Central memory CD8-positive, alpha-beta T cell (primary cell): Measurements from ENCODE around the gene PHC2.

Source experiments
- ATAC-seq: fragments of 150-1000 bp; cut with Tn5 transposase; replicated peaks from 2 replicates; pipeline ENCODE4 v1.10.0; 2022; ENCODE audit warnings: mild to moderate bottlenecking, moderate FRiP score, moderate number of reproducible peaks; ENCODE audit not compliant: poor library complexity, severe bottlenecking; ENCODE audit errors: extremely low read depth
- DNase-seq, 2 donors: peaks; one replicate each; pipeline ENCODE4 v3.0.0; 2021; ENCODE audit warnings: low spot score in 2 of 2
- H3K27ac Mint-ChIP-seq: one replicate; pipeline ENCODE4 v1.8.0; 2022; ENCODE audit warnings: low read depth, mild to moderate bottlenecking, moderate library complexity, mixed read lengths
- H3K27me3 Mint-ChIP-seq: one replicate; pipeline ENCODE4 v1.8.0; 2022; ENCODE audit warnings: mixed read lengths
- H3K36me3 Mint-ChIP-seq: one replicate; pipeline ENCODE4 v1.8.0; 2022; ENCODE audit warnings: mild to moderate bottlenecking, moderate library complexity, mixed read lengths; ENCODE audit not compliant: insufficient read depth
- H3K4me1 Mint-ChIP-seq: one replicate; pipeline ENCODE4 v1.8.0; 2022; ENCODE audit warnings: mixed read lengths
- H3K4me3 Mint-ChIP-seq: one replicate; pipeline ENCODE4 v1.8.0; 2022; ENCODE audit warnings: mild to moderate bottlenecking, moderate library complexity, mixed read lengths
- H3K9me3 Mint-ChIP-seq: one replicate; pipeline ENCODE4 v1.8.0; 2022; ENCODE audit warnings: mixed read lengths

The PHC2 gene

DNA sequence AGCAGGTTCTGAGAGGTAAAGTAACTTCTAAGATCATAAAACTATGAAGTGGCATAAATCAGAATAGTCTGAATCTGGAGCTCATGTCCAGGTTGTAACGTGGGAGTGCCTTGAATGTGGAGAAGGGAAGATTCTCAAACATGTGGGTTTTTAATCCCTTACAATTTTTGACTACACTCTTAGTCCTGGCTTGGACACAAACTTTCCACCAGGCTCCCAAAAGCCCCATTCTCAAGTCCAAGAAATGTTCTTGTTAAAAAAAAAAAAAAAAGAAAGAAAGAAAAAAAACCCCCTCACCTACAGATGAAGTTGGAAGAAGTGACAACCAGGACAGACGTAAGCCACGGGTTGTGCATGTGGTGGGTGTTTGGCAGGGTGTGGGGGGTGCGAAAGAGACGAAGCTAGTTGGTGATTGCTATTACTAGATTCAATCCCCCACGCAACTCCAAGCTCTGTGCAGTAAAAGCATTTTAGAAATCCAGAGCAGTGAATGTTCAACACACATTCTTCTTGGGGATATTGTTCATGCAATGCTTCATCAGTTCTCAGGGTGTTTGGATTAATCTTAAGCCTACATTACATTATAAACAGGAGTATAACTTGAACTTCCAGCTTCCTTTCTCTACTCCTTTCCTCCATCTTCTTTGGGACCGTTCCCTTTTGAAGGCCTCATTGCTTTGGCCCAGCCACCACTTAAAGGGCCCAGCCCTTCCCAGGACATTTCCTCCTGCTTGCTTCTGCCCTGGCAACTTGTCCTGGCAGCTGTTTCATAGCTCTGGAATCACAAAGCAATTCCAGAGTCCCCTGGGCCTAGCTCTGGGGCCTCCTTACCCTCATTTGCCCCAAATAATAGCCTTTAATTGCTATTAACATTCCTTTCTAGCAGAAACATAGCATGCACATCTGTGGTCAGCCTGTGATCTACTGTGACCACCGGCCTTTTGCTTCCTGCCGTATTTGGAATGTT lies 41.8 kb downstream of the PHC2 start:
- DNase-seq (no peak), ATAC-seq (no peak)
- Mint-ChIP-seq H3K4me3 (no peak overlapping the region), H3K36me3 (peaks cover 2% of the 10 kb centered on the region), H3K27me3 (peaks cover 43% of the 10 kb centered on the region), H3K9me3 (no peaks in the 10 kb centered on the region), H3K27ac (no peak overlapping the region), H3K4me1 (no peaks in the 10 kb centered on the region)

DNA sequence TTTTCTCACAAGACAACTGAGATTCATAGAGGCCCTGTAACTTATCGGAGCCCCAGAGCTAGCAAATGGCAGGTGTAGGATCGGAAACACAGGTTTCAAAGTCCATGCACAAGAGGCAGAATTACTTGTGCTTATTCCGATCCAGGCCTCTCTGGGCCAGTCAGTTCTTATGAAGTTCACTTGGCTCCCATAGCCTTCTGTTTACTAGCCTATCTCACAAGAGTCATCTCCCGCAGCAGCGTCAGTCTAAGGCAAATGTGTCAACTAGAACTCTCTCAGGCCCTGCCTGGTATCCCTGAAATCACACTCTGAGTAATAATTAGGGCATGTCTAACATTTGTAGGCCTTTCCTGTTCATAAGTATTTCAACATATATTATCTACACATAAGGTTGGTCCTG lies 43.3 kb downstream of the PHC2 start:
- H3K36me3 Mint-ChIP-seq, result peaks cover 2% of the 10 kb centered on the region
- no peak overlapping the region for H3K4me3 Mint-ChIP-seq
- no peaks in the 10 kb centered on the region for H3K9me3 Mint-ChIP-seq
- DNase-seq, result no peak
- H3K27ac Mint-ChIP-seq, result no peak overlapping the region
- peaks cover 30% of the 10 kb centered on the region for H3K27me3 Mint-ChIP-seq
- no peak for ATAC-seq
- no peaks in the 10 kb centered on the region for H3K4me1 Mint-ChIP-seq

DNA sequence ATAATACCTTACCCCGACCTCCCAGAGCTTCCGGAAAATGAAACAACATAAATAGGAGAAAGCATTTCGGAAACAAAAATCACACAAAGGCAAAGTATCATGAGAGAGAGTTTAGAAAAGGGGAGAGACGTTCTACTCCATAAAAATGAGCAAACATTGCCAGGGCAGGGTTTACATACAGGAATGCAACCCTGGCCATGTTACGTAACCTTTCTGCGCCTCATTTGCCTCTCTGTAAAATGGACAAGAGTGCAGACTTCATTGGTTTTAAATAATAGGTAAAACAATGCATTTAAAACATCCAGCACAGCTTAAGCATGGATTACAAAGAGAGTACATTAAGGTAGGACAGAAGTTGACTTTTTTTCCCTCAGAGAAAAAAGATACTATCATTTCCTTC lies 45.6 kb downstream of the PHC2 start:
- ATAC-seq (no peak), DNase-seq (no peak)
- Mint-ChIP-seq H3K4me3 (no peak overlapping the region), H3K4me1 (peaks cover 9% of the 10 kb centered on the region), H3K27me3 (peaks cover 38% of the 10 kb centered on the region), H3K36me3 (peaks cover 2% of the 10 kb centered on the region), H3K27ac (no peak overlapping the region), H3K9me3 (no peaks in the 10 kb centered on the region)

DNA sequence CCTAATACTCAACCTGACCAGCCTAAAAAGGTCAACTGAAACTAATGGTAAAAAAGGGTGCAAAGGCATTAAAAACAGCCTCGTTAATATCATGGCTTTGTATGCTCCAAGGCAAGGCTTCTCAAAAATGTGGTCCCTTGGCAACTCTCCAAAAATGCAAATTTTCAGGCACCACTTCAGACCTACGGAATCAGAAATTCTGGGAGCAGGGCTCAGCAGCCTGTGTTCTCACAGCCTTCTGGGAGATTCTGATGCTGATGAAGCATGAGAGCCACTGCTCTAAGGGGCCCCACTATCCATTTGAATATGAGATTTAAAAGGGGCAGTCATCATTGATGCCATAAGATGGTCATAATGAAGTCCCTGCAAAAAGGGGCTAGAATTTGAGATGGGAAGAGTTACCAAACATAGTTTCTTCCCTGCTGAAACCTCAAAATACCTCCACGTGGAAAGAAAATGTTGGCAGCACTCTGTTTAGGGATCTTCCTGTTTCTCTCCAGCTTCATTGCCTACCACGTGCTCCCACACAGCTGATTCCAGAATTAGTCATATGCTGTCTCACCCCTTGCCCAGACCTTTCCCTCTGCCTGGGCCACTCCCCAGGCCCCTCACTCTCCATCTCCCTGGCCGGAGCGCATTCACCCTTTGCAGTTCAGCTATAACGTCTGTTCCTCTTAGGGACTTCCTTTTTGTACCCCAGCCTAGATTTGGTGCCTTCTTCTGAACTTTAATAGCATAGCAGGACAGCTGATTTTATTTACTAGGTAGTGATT lies 46.7 kb downstream of the PHC2 start:
- Mint-ChIP-seq H3K9me3 (no peaks in the 10 kb centered on the region), H3K4me3 (no peak overlapping the region), H3K27me3 (peaks cover 48% of the 10 kb centered on the region), H3K36me3 (peaks cover 2% of the 10 kb centered on the region), H3K4me1 (peaks cover 9% of the 10 kb centered on the region), H3K27ac (no peak overlapping the region)
- no peak for ATAC-seq
- no peak for DNase-seq

GRCh38 chr1:33383489-33383888 lies 47.4 kb downstream of the PHC2 start:
- Mint-ChIP-seq H3K4me3 (no peak overlapping the region), H3K27ac (no peak overlapping the region), H3K4me1 (peaks cover 9% of the 10 kb centered on the region), H3K36me3 (peaks cover 2% of the 10 kb centered on the region), H3K9me3 (no peaks in the 10 kb centered on the region), H3K27me3 (peaks cover 48% of the 10 kb centered on the region)
- DNase-seq, result no peak
- no peak for ATAC-seq

DNA sequence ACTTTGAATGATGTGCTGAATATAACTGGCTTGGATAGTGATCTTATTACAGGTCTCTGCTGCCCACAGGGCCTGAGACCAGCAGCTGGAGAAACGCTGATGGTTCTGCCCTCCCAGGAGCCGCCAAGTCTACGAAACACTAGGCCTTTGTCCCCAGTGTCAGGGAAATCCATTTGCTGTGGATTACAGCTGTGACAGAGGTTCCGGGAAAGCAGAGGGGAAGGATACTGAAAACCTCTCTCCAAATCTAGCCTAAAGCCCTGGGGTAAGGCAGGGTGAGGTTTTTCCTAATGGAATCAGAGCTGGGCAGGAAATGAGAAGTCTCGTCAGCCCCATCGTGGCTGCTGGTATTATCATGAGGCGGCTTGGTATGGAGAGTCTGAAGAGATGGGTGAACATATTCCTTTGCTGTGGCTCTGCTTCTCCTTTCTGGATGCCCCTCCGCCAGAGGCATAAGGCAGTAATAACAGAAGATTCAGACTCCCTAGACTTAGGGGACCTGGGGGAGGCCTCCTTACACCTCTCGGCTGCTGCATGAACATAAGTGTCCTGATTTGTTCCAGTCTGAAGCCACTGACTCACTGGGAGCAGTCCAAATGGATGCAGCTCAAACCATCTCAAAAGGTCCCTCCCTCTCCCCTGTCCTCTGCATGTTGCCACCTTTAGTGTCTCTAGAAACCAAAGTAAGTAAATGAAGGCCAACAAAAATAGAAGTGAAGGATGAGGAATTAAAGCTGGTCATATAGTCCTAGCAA lies 48.1 kb downstream of the PHC2 start:
- no peaks in the 10 kb centered on the region for H3K9me3 Mint-ChIP-seq
- no peak overlapping the region for H3K4me3 Mint-ChIP-seq
- H3K27me3 Mint-ChIP-seq, result peaks cover 48% of the 10 kb centered on the region
- ATAC-seq, result no peak
- H3K36me3 Mint-ChIP-seq, result peaks cover 2% of the 10 kb centered on the region
- no peak for DNase-seq
- no peak overlapping the region for H3K27ac Mint-ChIP-seq
- H3K4me1 Mint-ChIP-seq, result peaks cover 9% of the 10 kb centered on the region

DNA sequence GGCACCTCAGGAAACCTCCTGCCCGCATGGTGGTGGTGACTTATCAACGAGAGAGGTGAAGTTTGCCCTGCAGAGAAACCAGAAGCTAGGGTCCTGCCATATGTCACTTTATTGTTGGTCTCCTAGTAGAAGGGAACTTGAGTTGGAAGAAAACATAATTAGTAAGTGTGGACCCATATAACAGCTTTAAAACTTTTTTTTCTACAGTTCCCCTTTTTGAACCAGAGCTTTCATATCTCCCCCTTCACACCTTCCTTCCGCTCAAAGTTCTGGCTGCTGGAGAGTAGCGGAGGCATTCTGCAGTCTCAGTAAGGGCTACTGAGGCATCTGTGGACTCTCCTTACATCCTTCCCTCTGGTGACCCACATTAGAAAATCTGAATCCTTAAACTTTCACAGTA lies 48.9 kb downstream of the PHC2 start:
- Mint-ChIP-seq H3K27ac (no peak overlapping the region), H3K9me3 (no peaks in the 10 kb centered on the region), H3K36me3 (peaks cover 2% of the 10 kb centered on the region), H3K4me1 (peaks cover 9% of the 10 kb centered on the region), H3K27me3 (peaks cover 48% of the 10 kb centered on the region), H3K4me3 (no peak overlapping the region)
- DNase-seq (no peak), ATAC-seq (no peak)

- peaks cover 9% of the 10 kb centered on the region for H3K4me1 Mint-ChIP-seq
- H3K27ac Mint-ChIP-seq, result no peak overlapping the region
- no peaks in the 10 kb centered on the region for H3K9me3 Mint-ChIP-seq
Measured at GRCh38 chr1:33380811-33381210, 50.1 kb downstream of the PHC2 start.

DNA sequence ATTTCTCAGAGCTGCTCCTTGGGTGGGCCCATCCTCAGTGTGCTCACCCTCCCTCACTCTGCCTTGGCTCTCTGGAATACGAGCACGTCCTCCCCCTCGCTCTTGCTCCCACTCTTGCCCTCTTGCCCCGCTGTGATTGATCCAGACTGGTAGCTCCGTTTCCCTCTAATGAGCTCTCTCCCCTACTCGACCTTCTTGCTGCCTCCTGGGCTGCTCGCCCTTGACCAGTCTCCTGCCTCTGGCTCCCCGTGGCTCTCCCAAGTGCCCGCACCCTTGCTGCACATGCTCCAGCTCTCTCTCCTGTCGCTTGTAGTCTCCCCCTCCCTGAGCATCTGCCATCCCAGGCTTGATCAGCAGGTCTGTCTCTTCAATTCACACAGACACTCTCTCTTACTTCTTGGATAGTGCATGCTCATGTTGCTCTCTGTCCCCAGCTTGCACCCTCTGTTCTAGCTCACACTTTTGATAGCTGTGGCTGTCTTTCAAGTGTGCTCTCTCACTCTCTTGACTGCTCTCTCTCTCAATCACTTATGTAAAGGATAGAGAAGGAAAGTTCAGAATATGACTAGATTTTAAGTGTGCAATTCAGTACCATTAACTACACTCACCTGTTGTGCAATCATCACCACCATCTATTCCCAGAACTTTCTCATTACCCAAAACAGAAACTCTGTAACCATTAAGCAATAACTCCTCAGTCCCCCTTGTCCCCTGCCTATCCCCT lies 51.1 kb downstream of the PHC2 start:
- H3K27ac Mint-ChIP-seq, result no peak overlapping the region
- H3K4me1 Mint-ChIP-seq, result peaks cover 9% of the 10 kb centered on the region
- peaks cover 43% of the 10 kb centered on the region for H3K27me3 Mint-ChIP-seq
- no peaks in the 10 kb centered on the region for H3K9me3 Mint-ChIP-seq
- DNase-seq (no peak), ATAC-seq (no peak)
- H3K36me3 Mint-ChIP-seq, result peaks cover 2% of the 10 kb centered on the region
- no peak overlapping the region for H3K4me3 Mint-ChIP-seq

More at GRCh38 chr1:33380811-33381210, 50.1 kb downstream of the PHC2 start:
- Mint-ChIP-seq H3K4me3 (no peak overlapping the region), H3K27me3 (peaks cover 48% of the 10 kb centered on the region), H3K36me3 (peaks cover 2% of the 10 kb centered on the region)
- no peak for ATAC-seq
- DNase-seq, result no peak

DNA sequence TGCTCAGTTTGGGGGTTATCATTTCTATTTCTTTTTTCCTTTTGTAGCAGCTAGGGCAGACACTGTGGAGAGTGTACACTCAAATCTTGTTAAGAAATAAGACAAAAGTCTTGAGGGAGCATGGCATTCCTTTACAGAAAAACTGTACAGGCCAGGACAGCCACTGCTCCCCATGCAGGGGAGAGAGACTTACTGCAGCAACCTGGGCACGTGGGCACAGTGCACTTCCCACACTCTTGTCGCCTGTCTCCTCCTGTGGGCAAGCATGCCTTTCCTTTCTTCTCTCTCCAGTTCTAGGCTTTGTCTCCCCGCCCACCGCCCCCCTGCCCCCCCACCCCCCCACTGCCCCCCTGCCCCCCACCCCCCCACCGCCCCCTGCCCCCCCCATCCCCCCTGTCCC lies 51.9 kb downstream of the PHC2 start:
- peaks cover 2% of the 10 kb centered on the region for H3K36me3 Mint-ChIP-seq
- ATAC-seq (no peak), DNase-seq (no peak)
- H3K9me3 Mint-ChIP-seq, result no peaks in the 10 kb centered on the region
- H3K27me3 Mint-ChIP-seq, result peaks cover 35% of the 10 kb centered on the region
- H3K27ac Mint-ChIP-seq, result no peak overlapping the region
- no peak overlapping the region for H3K4me3 Mint-ChIP-seq
- H3K4me1 Mint-ChIP-seq, result peaks cover 9% of the 10 kb centered on the region

- H3K4me1 Mint-ChIP-seq, result peaks cover 9% of the 10 kb centered on the region
- ATAC-seq, result no peak
- peaks cover 2% of the 10 kb centered on the region for H3K36me3 Mint-ChIP-seq
- no peak overlapping the region for H3K27ac Mint-ChIP-seq
- H3K4me3 Mint-ChIP-seq, result no peak overlapping the region
- no peak for DNase-seq
- H3K27me3 Mint-ChIP-seq, result peaks cover 35% of the 10 kb centered on the region
- no peaks in the 10 kb centered on the region for H3K9me3 Mint-ChIP-seq
Measured at GRCh38 chr1:33378524-33378923, 52.4 kb downstream of the PHC2 start.

DNA sequence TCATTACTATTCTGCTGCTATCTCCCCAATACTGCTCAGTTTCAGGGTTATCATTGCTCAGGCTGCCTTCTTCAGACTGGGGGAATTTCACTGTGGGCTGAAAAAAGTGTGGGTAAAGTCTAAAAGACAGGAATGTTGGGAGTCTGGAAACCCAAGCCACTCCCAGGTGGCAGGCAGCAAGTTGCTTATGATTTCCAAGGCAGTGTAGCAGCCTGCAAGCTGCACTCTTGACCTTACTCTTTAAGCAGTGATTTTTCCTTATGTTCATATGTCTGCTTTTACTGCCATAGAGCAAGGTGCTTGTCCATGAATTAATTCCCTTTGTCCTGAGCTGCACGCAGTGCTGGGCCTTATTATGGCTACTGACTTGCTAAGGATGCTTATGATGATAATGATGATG lies 53.1 kb downstream of the PHC2 start:
- no peak overlapping the region for H3K27ac Mint-ChIP-seq
- ATAC-seq (no peak), DNase-seq (no peak)
- no peak overlapping the region for H3K4me3 Mint-ChIP-seq
- H3K36me3 Mint-ChIP-seq, result peaks cover 2% of the 10 kb centered on the region
- H3K27me3 Mint-ChIP-seq, result peaks cover 35% of the 10 kb centered on the region
- no peaks in the 10 kb centered on the region for H3K9me3 Mint-ChIP-seq
- H3K4me1 Mint-ChIP-seq, result peaks cover 9% of the 10 kb centered on the region
